ENCODE measurements around the gene SEC61A1.

The SEC61A1 gene

GRCh38 chr3:128040660-128041059 lies 11.6 kb upstream of the SEC61A1 start:
- no peak for DNase-seq (ENCODE audit: low read depth)
- no peak overlapping the region for H3K4me3 ChIP-seq (replicated peaks; ENCODE audit: low read depth, low read length)
- TF ChIP-seq CTCF (IDR thresholded peaks at IDR 0.05; ENCODE audit: low read length, missing control alignments) = no peak

DNA sequence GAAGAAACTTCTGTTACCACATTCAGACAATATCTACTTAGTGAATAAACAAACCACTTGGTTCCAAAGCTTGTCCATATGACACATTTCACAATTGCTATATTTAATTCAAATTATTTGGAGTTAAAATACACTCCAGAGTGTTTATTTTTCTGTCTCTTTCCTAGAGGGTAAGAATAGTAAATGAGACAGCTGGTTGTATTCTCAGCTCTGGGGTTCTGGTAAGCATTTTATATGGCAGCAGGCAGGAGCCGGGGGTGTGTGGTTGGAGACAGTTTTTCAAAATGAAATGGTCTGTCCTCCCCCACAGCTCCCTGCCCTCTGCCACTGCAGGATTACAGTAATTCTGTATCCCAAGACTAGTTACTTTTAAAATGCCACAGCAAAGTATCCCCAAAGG lies 10.9 kb upstream of the SEC61A1 start:
- no peak for TF ChIP-seq CTCF (IDR thresholded peaks at IDR 0.05; ENCODE audit: low read length, missing control alignments)
- no peak overlapping the region for H3K4me3 ChIP-seq (replicated peaks; ENCODE audit: low read depth, low read length)
- no peak for DNase-seq (ENCODE audit: low read depth)

DNA sequence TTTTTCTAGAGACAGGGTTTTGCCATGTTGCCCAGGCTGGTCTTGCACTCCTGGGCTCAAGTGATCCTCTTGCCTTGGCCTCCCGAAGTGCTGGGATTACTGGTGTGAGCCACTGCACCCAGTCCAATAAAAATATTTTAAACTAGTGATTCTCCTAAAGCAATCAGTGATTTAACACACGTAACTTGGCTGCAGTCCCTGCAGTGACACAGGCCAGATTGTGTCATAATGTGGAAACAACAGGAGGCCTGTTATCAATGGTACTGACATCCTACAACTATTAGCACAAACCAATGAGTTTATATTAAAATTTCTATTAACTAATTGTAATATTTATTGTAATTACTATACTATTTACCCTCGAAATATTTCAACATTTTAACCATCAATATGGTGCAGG lies 1.6 kb upstream of the SEC61A1 start:
- H3K4me3 ChIP-seq (replicated peaks; ENCODE audit: low read depth, low read length) = no peak overlapping the region
- peak; percentile 58 for DNase-seq (ENCODE audit: low read depth)

DNA sequence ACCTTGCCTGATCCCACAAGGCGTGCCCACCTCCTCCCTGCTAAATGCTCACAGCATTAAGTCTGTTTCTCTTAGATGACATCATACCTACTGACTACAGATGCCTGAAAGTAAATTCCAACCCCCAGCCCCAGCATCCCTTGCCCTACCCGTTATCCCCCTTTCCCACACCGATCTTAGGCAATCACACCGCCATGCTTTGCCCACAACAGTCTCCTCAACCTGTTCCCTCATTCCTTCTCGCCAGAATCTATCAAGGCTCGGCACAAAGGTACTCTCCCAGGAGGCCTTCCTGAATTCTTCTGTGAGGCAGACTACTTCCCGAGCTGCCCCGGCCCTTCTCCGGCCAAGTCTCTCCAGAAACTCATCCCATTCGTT lies 789 bp upstream of the SEC61A1 start:
- peak overlapping the region; percentile 90 for H3K4me3 ChIP-seq (replicated peaks; ENCODE audit: low read depth, low read length)
- TF ChIP-seq CTCF (IDR thresholded peaks at IDR 0.05; ENCODE audit: low read length, missing control alignments) = no peak
- DNase-seq (ENCODE audit: low read depth) = no peak

More for the DNA sequence above, 1.6 kb upstream of the SEC61A1 start:
- TF ChIP-seq CTCF (IDR thresholded peaks at IDR 0.05; ENCODE audit: low read length, missing control alignments) = no peak

DNA sequence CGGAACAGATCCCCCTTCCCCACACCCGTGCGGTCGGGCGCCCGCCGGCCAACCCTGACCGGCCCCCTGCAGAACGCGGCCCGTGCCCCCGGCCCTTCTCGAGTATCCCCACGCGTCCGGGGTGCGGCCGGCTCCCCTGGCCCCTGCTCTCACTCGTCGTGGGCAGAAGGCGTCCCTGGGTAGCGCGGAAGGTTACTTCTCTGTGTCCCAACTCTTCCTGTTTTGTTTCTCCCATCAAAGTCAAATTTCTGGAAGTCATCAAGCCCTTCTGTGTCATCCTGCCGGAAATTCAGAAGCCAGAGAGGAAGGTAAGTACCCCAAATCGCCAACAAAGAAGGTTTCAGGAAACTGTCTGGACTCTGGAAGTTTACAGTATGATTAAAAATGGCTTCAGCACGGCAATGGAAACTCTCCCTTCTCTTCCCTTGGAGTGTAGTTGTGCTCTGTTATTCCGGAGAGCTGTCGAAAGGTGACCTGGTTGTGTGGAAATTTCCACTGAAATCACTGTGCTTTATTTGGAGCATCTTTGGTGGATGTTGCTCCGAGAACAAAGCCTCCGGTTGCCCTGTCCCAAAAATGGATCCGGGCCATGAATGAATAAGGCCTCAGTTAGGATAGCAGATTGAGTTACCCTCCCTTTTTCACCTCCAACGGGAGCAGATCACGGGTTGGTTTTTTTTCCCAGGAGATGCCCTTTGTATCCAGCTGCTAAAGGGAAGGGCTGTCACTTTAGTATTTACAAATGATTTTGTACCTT lies 536 bp downstream of the SEC61A1 start:
- no peak for DNase-seq (ENCODE audit: low read depth)
- no peak for TF ChIP-seq CTCF (IDR thresholded peaks at IDR 0.05; ENCODE audit: low read length, missing control alignments)

GRCh38 chr3:128053614-128054013 lies 1.4 kb downstream of the SEC61A1 start:
- peak overlapping the region; percentile 73 for H3K4me3 ChIP-seq (replicated peaks; ENCODE audit: low read depth, low read length)
- no peak for TF ChIP-seq CTCF (IDR thresholded peaks at IDR 0.05; ENCODE audit: low read length, missing control alignments)
- no peak for DNase-seq (ENCODE audit: low read depth)

More for the DNA sequence above, 536 bp downstream of the SEC61A1 start:
- peak overlapping the region; percentile 73 for H3K4me3 ChIP-seq (replicated peaks; ENCODE audit: low read depth, low read length)

GRCh38 chr3:128054367-128054766 lies 2.1 kb downstream of the SEC61A1 start:
- peak; percentile 43 for DNase-seq (ENCODE audit: low read depth)
- no peak for TF ChIP-seq CTCF (IDR thresholded peaks at IDR 0.05; ENCODE audit: low read length, missing control alignments)
- peak overlapping the region; percentile 73 for H3K4me3 ChIP-seq (replicated peaks; ENCODE audit: low read depth, low read length)
